Measurements from ENCODE around the gene B4GALT3.

DNA sequence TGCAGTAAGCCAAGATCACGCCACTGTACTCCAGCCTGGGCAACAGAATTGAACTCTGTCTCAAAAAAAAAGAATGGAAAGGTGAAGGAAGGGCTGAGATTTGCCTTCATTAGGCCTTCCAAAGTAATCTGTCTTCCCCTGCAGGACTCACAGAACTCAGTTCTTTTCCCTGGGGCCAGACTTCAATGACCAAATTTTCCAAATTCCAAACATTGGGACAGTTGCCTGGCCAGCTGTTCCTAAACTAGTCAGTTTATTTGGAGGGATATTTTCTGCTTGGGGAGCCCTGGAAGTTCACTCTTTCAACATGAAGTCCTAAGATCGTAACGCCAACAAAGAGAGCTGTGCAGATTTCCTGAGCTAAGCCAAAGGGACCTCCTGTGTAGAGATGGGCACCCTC lies 39.4 kb downstream of the B4GALT3 start:
- TF ChIP-seq EP300 (IDR thresholded peaks at IDR 0.05): no peak
- TF ChIP-seq, protein P1, sequence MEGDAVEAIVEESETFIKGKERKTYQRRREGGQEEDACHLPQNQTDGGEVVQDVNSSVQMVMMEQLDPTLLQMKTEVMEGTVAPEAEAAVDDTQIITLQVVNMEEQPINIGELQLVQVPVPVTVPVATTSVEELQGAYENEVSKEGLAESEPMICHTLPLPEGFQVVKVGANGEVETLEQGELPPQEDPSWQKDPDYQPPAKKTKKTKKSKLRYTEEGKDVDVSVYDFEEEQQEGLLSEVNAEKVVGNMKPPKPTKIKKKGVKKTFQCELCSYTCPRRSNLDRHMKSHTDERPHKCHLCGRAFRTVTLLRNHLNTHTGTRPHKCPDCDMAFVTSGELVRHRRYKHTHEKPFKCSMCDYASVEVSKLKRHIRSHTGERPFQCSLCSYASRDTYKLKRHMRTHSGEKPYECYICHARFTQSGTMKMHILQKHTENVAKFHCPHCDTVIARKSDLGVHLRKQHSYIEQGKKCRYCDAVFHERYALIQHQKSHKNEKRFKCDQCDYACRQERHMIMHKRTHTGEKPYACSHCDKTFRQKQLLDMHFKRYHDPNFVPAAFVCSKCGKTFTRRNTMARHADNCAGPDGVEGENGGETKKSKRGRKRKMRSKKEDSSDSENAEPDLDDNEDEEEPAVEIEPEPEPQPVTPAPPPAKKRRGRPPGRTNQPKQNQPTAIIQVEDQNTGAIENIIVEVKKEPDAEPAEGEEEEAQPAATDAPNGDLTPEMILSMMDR (IDR thresholded peaks at IDR 0.05): no peak
